GM12878 (cell line): ENCODE measurements around the gene TTC23. TPM values are rescaled to one million over a fixed set of nuclear protein-coding genes. Genes with fewer than 3 reads are reported as not detected.

Experiments used
- ASH2L ChIP-seq: fragments of 300-600, 200-600 bp; sonication (generic); IDR thresholded peaks from 2 replicates; pipeline ENCODE4 v1.6.1; 2017; ENCODE audit warnings: low read depth, mild to moderate bottlenecking, borderline replicate concordance
- BACH1 ChIP-seq: fragments of 450-650 bp; IDR thresholded peaks from 2 replicates; pipeline ENCODE4 v1.6.1; 2017; ENCODE audit warnings: mild to moderate bottlenecking, borderline replicate concordance
- CHD2 ChIP-seq: IDR thresholded peaks from 2 replicates; pipeline ENCODE4 v1.6.1; 2011; ENCODE audit warnings: low read depth, low read length, improper control_type of control experiment, borderline replicate concordance
- CREB1 ChIP-seq: IDR thresholded peaks from 2 replicates; pipeline ENCODE4 v1.6.1; 2012; ENCODE audit warnings: low read depth, mild to moderate bottlenecking, inconsistent platforms
- CREM ChIP-seq: IDR thresholded peaks from 2 replicates; pipeline ENCODE4 v1.6.1; 2014; ENCODE audit warnings: antibody characterized with exemption, low read depth
- FOXK2 ChIP-seq: fragments of 450-650 bp; IDR thresholded peaks from 2 replicates; pipeline ENCODE4 v1.6.1; 2017; ENCODE audit warnings: mild to moderate bottlenecking, moderate library complexity
- HDAC6 ChIP-seq: fragments of 200-600 bp; sonication (generic); IDR thresholded peaks from one replicate; pipeline ENCODE4 v1.8.0; 2017; ENCODE audit warnings: antibody characterized with exemption; ENCODE audit not compliant: unreplicated experiment
- IKZF1 ChIP-seq: fragments of 450-650 bp; conservative IDR thresholded peaks from 2 replicates; pipeline ENCODE4 v1.6.1; 2017; ENCODE audit warnings: antibody characterized with exemption, mild to moderate bottlenecking
- NFXL1 ChIP-seq: fragments of 450-650 bp; IDR thresholded peaks from 2 replicates; pipeline ENCODE4 v1.6.1; 2017; ENCODE audit warnings: antibody characterized with exemption, mild to moderate bottlenecking, borderline replicate concordance
- NFYA ChIP-seq: IDR thresholded peaks from 2 replicates; pipeline ENCODE4 v1.6.1; 2011; ENCODE audit warnings: low read depth, mild to moderate bottlenecking, low read length, improper control_type of control experiment, borderline replicate concordance
- NFYB ChIP-seq: IDR thresholded peaks from 2 replicates; pipeline ENCODE4 v1.6.1; 2011; ENCODE audit warnings: low read depth, mild to moderate bottlenecking, low read length, improper control_type of control experiment, moderate library complexity; ENCODE audit not compliant: insufficient read depth
- NR2C1 ChIP-seq: fragments of 450-650 bp; IDR thresholded peaks from 2 replicates; pipeline ENCODE4 v1.6.1; 2017; ENCODE audit warnings: antibody characterized with exemption, mild to moderate bottlenecking, moderate library complexity
- POU2F2 ChIP-seq: IDR thresholded peaks from 3 replicates; pipeline ENCODE4 v1.6.1; 2011; ENCODE audit warnings: low read depth, mild to moderate bottlenecking, low read length, borderline replicate concordance
- RB1 ChIP-seq: fragments of 450-650 bp; formaldehyde crosslinking; IDR thresholded peaks from 2 replicates; pipeline ENCODE4 v1.6.1; 2017; ENCODE audit warnings: mild to moderate bottlenecking, borderline replicate concordance
- RBBP5 ChIP-seq: fragments of 200-600 bp; sonication (generic); conservative IDR thresholded peaks from 2 replicates; pipeline ENCODE4 v1.6.1; 2016
- RUNX3 ChIP-seq: IDR thresholded peaks from 2 replicates; pipeline ENCODE4 v1.6.1; 2012; ENCODE audit warnings: low read length, inconsistent platforms
- SMARCA5 ChIP-seq: fragments of 450-650 bp; IDR thresholded peaks from 2 replicates; pipeline ENCODE4 v1.6.1; 2017; ENCODE audit warnings: mild to moderate bottlenecking
- SP1 ChIP-seq: IDR thresholded peaks from one replicate; pipeline ENCODE4 v1.6.1; 2011; ENCODE audit warnings: low read depth, low read length
- TAF1 ChIP-seq: IDR thresholded peaks from 2 replicates; pipeline ENCODE4 v1.6.1; 2011; ENCODE audit warnings: mild to moderate bottlenecking, low read depth, low read length, borderline replicate concordance
- TARDBP ChIP-seq: IDR thresholded peaks from 2 replicates; pipeline ENCODE4 v1.6.1; 2016; ENCODE audit warnings: borderline replicate concordance
- TCF7 ChIP-seq: IDR thresholded peaks from 2 replicates; pipeline ENCODE4 v1.6.1; 2014; ENCODE audit warnings: antibody characterized with exemption, borderline replicate concordance
- ZNF217 ChIP-seq: fragments of 450-650 bp; IDR thresholded peaks from 2 replicates; pipeline ENCODE4 v1.6.1; 2017; ENCODE audit warnings: antibody characterized with exemption, mild to moderate bottlenecking
- ZNF24 ChIP-seq: fragments of 450-650 bp; IDR thresholded peaks from 2 replicates; pipeline ENCODE4 v1.6.1; 2017; ENCODE audit warnings: antibody characterized with exemption, mild to moderate bottlenecking
- ZSCAN29 ChIP-seq: fragments of 450-650 bp; IDR thresholded peaks from 2 replicates; pipeline ENCODE4 v1.6.1; 2017; ENCODE audit warnings: mild to moderate bottlenecking, moderate library complexity
- ZZZ3 ChIP-seq: IDR thresholded peaks from 2 replicates; pipeline ENCODE4 v1.6.1; 2011; ENCODE audit warnings: low read depth; ENCODE audit not compliant: control insufficient read depth, insufficient read length
- polyA plus RNA-seq, 11 experiments: library from polyadenylated mRNA; depleted of rRNA in 4 of 11; unstranded in 6 of 11; stranded (reverse) in 5 of 11; fragments of >200 nt; fragmentation: Nextera tagmentation in 4 of 11; fragmentation: Illumina TruSeq in 1 of 11; extraction: Ambion mirVana in 4 of 11; extraction: Trizol in 1 of 11; gene quantifications; 1 replicate in 1 of 11; 2 replicates in 10 of 11; pipeline versions ENCODE4 v1.2.1 to v1.2.3, GENCODE V29; 2011 to 2016; ENCODE audit warnings: inconsistent platforms in 2 of 11, missing spikeins in 2 of 11, low read depth in 1 of 11
- total RNA-seq, 4 experiments: library from RNA; depleted of rRNA in 3 of 4; stranded (reverse); fragments of >200 nt in 3 of 4; fragmentation: Illumina TruSeq in 1 of 4; extraction: Trizol in 1 of 4; gene quantifications; 2 replicates each; pipeline versions ENCODE4 v1.2.1 to v1.2.3, GENCODE V29; 2013 to 2021
- TF ChIP-seq, protein P1 (sequence below): IDR thresholded peaks from 2 replicates; pipeline ENCODE4 v1.6.1; 2012; ENCODE audit warnings: low read depth, low read length, improper control_type of control experiment
- TF ChIP-seq, protein P2 (sequence below): fragments of 450-650 bp; IDR thresholded peaks from 2 replicates; pipeline ENCODE4 v1.6.1; 2017; ENCODE audit warnings: antibody characterized with exemption, mild to moderate bottlenecking, moderate library complexity
- TF ChIP-seq, protein P3 (sequence below): IDR thresholded peaks from 2 replicates; pipeline ENCODE4 v1.6.1; 2011; ENCODE audit warnings: borderline replicate concordance, low read depth, mild to moderate bottlenecking, moderate library complexity, low read length; ENCODE audit not compliant: insufficient read depth, poor library complexity, severe bottlenecking

TTC23 gene
- total and polyA plus RNA-seq, 10 of the 15 experiments (the other 5 are each of a cell fraction or from before 2014, with no cell fraction given), result 1.2 to 9.0 (median 6.5) TPM

DNA sequence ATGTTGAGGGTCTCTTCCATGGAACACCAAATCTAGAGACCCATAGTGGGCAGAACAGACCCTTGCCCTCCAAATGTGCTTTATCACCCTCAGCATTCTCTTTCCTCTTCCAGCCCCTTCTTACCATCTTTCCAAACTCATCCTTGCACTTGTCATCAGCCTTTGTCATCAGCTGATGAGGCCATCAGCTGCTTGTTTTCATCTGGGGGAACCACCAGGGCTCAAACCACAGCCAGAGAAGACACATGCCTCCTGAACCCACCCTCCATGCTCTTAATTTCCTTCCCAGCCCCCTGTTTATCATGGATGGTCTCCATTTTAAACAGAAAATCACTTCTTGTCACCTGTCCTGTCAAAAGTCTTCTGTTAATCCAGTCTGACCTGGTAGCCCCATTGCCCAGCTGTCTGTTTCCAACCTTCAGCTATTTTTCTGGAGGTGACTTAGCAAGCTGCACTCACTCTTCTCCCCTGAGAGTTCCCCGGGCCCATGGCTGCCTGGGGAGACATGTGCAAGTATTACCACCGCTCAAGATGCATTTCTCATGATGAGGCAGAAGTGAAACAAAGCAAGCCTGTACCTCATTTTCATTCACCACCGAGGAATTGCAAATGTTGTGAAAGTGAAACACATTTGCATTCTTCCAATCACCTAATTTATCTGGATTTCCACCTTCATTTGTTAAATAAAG lies 159.2 kb downstream of the TTC23 start (continued):
- TF ChIP-seq CREB1 (no peak), SP1 (peak; percentile 29), NR2C1 (no peak), CREM (no peak), POU2F2 (peak; percentile 86; the same call in 2 of the 3 replicates), TARDBP (no peak), RB1 (peak; percentile 58; the same call in 1 of the 2 replicates), NFXL1 (no peak), SMARCA5 (no peak), HDAC6 (no peak), ZSCAN29 (no peak), CHD2 (peak; percentile 58; the same call in 1 of the 2 replicates), TAF1 (peak; percentile 30; the same call in 1 of the 2 replicates), BACH1 (peak; percentile 42; the same call in 1 of the 2 replicates), NFYB (no peak), RUNX3 (peak; percentile 49), RBBP5 (no peak; the same call in 1 of the 2 replicates), IKZF1 (peak; percentile 73), NFYA (no peak), ZZZ3 (no peak), ZNF217 (no peak), ZNF24 (no peak), TCF7 (no peak), ASH2L (peak; percentile 72; the same call in 1 of the 2 replicates), FOXK2 (peak; percentile 51; the same call in 1 of the 2 replicates)
- TF ChIP-seq, protein P1, sequence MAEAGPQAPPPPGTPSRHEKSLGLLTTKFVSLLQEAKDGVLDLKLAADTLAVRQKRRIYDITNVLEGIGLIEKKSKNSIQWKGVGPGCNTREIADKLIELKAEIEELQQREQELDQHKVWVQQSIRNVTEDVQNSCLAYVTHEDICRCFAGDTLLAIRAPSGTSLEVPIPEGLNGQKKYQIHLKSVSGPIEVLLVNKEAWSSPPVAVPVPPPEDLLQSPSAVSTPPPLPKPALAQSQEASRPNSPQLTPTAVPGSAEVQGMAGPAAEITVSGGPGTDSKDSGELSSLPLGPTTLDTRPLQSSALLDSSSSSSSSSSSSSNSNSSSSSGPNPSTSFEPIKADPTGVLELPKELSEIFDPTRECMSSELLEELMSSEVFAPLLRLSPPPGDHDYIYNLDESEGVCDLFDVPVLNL, result no peak
- TF ChIP-seq, protein P2, sequence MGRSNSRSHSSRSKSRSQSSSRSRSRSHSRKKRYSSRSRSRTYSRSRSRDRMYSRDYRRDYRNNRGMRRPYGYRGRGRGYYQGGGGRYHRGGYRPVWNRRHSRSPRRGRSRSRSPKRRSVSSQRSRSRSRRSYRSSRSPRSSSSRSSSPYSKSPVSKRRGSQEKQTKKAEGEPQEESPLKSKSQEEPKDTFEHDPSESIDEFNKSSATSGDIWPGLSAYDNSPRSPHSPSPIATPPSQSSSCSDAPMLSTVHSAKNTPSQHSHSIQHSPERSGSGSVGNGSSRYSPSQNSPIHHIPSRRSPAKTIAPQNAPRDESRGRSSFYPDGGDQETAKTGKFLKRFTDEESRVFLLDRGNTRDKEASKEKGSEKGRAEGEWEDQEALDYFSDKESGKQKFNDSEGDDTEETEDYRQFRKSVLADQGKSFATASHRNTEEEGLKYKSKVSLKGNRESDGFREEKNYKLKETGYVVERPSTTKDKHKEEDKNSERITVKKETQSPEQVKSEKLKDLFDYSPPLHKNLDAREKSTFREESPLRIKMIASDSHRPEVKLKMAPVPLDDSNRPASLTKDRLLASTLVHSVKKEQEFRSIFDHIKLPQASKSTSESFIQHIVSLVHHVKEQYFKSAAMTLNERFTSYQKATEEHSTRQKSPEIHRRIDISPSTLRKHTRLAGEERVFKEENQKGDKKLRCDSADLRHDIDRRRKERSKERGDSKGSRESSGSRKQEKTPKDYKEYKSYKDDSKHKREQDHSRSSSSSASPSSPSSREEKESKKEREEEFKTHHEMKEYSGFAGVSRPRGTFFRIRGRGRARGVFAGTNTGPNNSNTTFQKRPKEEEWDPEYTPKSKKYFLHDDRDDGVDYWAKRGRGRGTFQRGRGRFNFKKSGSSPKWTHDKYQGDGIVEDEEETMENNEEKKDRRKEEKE, result no peak
- TF ChIP-seq, protein P3, sequence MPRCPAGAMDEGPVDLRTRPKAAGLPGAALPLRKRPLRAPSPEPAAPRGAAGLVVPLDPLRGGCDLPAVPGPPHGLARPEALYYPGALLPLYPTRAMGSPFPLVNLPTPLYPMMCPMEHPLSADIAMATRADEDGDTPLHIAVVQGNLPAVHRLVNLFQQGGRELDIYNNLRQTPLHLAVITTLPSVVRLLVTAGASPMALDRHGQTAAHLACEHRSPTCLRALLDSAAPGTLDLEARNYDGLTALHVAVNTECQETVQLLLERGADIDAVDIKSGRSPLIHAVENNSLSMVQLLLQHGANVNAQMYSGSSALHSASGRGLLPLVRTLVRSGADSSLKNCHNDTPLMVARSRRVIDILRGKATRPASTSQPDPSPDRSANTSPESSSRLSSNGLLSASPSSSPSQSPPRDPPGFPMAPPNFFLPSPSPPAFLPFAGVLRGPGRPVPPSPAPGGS, result peak; percentile 92
